ENCODE data around the gene HIP1.
A peak's percentile ranks its signal among the peaks of the same experiment; 100 is the strongest.
"Not testable (repeated sequence)": the region's sequence is repeated elsewhere in the genome, so short reads cannot be mapped to it uniquely, and the experiment has no call there.

The HIP1 gene

DNA sequence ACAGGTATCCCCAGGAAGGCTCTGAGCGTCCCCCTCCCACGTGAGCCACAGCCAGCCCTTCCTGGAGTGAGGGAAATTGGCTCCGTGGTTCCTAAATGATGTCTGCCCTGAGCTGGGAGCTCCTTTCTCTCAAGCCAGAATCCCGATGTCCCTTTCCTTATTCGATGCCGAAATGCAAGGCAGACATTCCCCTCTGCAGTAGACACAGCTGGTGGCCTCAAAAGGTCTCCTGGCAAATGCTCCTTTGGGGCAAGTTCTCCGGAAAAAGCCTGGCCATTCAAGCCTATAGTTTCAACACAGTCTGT, 98.9 kb downstream of the HIP1 start:
- peak overlapping the region; percentile 58 for H3K4me3 ChIP-seq (ENCODE audit: control insufficient read depth, low read depth, low read length)
- TF ChIP-seq, protein P1, sequence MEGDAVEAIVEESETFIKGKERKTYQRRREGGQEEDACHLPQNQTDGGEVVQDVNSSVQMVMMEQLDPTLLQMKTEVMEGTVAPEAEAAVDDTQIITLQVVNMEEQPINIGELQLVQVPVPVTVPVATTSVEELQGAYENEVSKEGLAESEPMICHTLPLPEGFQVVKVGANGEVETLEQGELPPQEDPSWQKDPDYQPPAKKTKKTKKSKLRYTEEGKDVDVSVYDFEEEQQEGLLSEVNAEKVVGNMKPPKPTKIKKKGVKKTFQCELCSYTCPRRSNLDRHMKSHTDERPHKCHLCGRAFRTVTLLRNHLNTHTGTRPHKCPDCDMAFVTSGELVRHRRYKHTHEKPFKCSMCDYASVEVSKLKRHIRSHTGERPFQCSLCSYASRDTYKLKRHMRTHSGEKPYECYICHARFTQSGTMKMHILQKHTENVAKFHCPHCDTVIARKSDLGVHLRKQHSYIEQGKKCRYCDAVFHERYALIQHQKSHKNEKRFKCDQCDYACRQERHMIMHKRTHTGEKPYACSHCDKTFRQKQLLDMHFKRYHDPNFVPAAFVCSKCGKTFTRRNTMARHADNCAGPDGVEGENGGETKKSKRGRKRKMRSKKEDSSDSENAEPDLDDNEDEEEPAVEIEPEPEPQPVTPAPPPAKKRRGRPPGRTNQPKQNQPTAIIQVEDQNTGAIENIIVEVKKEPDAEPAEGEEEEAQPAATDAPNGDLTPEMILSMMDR (IDR thresholded peaks at IDR 0.05; ENCODE audit: control insufficient read depth, insufficient read depth, low read depth, low read length, missing control alignments): no peak
- no peak for DNase-seq (ENCODE audit: low read depth)

DNA sequence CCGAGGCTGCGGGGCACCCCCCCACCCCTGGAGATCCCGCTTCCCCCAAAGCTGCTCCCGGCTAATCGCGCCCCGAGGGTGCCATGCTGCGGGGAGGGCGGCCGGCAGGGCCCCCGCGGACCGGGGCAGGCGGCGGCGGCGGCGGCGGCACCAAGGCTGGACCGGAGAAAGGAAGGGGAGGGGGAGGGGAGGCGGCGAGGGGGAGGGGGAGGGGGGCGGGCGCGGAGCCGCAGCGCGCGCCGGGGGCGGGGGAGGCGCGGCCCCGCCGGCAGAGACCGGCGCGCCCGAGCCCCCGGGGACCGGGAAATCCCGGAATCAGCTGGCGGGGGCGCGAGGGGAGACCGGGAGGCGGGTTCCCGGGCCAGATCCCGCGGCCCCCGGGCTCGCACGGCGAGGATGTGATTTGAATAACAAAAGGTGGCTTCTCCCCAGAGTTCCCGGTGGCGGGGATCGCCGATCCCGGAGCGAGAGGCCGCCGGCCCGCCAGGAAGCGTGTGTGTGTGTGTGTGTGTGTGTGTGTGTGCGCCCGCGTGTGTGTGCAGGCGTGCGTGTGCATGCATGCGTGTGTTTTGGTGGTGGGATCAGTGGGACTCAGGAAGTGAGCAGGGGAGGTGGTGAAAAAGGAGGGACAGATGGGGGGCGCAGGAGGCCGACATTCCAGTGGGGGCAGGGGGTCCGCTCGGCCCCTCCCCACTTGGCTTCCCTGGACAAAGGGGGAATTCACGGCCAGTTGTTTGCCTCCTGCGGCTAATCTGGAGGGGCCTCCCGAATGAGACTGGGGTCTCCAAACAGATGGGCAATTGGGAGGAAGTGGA, 99.5 kb downstream of the HIP1 start:
- TF ChIP-seq, protein P1 (IDR thresholded peaks at IDR 0.05; ENCODE audit: control insufficient read depth, insufficient read depth, low read depth, low read length, missing control alignments): no peak
- no peak for DNase-seq (ENCODE audit: low read depth)
- peak overlapping the region; percentile 58 for H3K4me3 ChIP-seq (ENCODE audit: control insufficient read depth, low read depth, low read length)

DNA sequence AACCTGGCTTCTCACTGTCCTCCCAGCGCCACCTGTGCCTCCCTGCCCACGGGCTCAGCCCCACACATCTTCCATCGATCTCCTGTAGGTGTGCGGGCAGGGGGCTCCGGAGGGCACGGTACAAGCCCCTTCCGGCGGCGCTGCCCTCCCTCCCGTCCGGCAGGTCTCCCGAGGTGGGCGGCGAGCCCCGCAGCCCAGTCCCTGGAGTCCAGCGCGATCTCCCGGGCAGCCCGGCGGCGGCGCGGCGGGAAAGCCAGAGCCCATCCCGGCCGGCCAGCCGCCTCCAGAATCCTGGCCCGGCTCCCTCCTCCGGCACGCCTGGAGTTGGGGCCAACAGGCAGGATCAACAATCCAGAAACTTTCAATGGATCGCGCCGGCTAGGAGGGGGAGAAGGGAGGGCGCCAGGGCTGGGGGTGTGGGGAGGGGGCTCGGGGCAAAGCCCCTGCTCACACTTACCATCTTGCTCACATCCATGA, 100.1 kb downstream of the HIP1 start:
- DNase-seq (ENCODE audit: low read depth): no peak
- peak overlapping the region; percentile 58 for H3K4me3 ChIP-seq (ENCODE audit: control insufficient read depth, low read depth, low read length)
- TF ChIP-seq, protein P1 (IDR thresholded peaks at IDR 0.05; ENCODE audit: control insufficient read depth, insufficient read depth, low read depth, low read length, missing control alignments): no peak

DNA sequence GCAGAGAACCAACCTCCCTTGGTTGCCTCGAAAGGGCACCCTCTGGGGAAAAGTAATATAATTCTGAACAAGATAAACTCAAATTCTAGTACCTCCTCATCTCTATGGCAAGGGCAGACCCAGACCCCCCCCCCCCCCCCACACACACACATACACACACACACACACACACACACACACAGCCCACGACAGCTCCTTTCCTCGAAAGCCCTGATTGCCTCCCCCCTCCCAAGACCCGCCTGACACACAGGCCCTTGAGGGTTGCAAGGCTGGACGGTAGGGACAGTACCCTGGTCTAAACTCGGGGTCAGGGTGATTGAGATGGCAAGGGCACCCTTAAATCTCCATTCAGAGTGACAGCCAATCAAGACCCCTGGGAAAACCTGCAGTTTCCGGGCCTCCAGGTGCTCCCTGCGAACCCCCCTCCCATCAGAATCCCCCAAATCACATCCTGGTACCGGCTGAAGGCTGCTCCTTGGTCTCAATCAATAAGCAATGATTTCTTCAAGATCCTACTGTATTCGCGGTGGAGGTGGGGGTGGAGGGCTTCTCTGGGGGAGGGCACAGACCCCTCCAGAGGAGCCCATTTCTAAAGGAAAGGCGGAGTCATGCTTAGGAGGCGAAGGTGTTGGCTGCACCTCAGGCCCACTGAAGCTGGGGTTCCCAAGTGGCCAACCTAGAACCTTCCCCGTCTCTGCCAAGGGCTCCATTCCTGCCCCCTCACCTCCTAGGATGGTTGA, 100.7 kb downstream of the HIP1 start:
- DNase-seq (ENCODE audit: low read depth): no peak
- TF ChIP-seq, protein P1 (IDR thresholded peaks at IDR 0.05; ENCODE audit: control insufficient read depth, insufficient read depth, low read depth, low read length, missing control alignments): no peak
- peak overlapping the region; percentile 58 for H3K4me3 ChIP-seq (ENCODE audit: control insufficient read depth, low read depth, low read length)

DNA sequence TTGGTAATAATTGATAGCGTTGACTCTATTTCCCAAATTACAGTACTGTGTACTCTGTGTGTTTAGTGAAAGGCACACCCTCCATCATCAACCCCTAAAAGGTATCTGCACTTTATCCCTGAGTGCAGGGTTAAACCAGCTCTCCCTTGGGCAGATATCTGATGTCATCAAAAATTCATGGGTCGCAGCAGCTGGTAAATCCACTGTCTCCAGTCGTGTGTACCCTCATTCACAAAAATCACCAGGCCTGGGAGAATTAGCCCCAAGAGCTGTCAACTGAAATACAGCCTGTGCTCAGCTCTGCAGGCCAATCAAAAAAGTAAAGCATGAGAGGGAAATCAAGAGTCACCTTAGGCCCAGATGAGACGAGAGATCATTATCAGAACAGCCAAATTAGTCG, 103.7 kb downstream of the HIP1 start:
- TF ChIP-seq, protein P1 (IDR thresholded peaks at IDR 0.05; ENCODE audit: control insufficient read depth, insufficient read depth, low read depth, low read length, missing control alignments): no peak
- H3K4me3 ChIP-seq (ENCODE audit: control insufficient read depth, low read depth, low read length): no peak overlapping the region
- no peak for DNase-seq (ENCODE audit: low read depth)

DNA sequence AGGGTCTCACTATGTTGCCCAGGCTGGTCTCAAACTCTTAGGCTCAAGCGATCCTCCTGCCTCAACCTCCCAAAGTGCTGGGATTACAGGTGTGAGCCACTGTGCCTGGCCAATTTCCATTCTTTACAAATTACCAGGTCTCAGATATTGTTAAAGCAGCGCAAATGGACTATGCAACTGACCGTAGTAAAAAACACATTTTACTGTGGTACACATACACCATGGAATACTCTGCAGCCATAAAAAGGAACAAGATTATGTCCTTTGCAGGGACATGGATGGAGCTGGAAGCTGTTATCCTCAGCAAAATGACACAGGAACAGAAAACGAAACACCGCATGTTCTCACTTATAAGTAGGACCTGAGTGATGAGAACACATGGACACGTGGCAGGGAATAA, 106.2 kb downstream of the HIP1 start:
- DNase-seq (ENCODE audit: low read depth); H3K4me3 ChIP-seq (ENCODE audit: control insufficient read depth, low read depth, low read length): not testable (repeated sequence)

DNA sequence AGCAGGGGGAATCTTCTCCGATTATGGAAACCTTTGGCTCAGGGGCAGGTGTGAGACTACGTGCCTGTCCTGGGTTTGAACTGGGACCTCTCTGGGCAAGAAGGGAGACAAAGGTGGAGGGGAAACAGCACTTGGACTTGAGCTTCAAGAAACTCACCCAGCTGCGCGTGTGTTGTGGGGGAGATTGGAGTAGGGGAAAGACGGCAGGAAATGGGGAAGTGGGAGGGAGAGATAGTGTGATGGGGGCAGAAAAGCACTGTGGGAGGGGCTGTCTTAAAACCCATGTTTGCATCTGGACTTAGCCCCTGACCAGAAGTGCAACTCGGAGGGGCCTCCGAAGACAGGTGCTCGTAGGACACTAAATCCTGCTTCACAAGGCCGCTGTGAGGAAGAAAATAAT, 107.0 kb downstream of the HIP1 start:
- DNase-seq (ENCODE audit: low read depth): no peak
- TF ChIP-seq, protein P1 (IDR thresholded peaks at IDR 0.05; ENCODE audit: control insufficient read depth, insufficient read depth, low read depth, low read length, missing control alignments): no peak
- no peak overlapping the region for H3K4me3 ChIP-seq (ENCODE audit: control insufficient read depth, low read depth, low read length)

Data from AG09309 (cell line).